Measurements from ENCODE around the gene MYO1G. TPM values are rescaled to one million over a fixed set of nuclear protein-coding genes. Genes with fewer than 3 reads are reported as not detected.
"Not testable (repeated sequence)": the region's sequence is repeated elsewhere in the genome, so short reads cannot be mapped to it uniquely, and the experiment has no call there.

The MYO1G gene
- polyA plus RNA-seq, 1 donor, result 0.77 TPM

GRCh38 chr7:44944821-44945220, 34.0 kb downstream of the MYO1G start:
- no peak for DNase-seq (ENCODE audit: low read depth)

- no peak for DNase-seq (ENCODE audit: low read depth)
Observed at GRCh38 chr7:44943631-44944030, 35.2 kb downstream of the MYO1G start.

GRCh38 chr7:44937426-44937825, 41.4 kb downstream of the MYO1G start:
- no peak for DNase-seq (ENCODE audit: low read depth)

- DNase-seq (ENCODE audit: low read depth), result no peak
Observed at GRCh38 chr7:44936322-44936721, 42.5 kb downstream of the MYO1G start.

- DNase-seq (ENCODE audit: low read depth), result no peak
Observed at GRCh38 chr7:44935583-44935982, 43.2 kb downstream of the MYO1G start.

GRCh38 chr7:44935016-44935415, 43.8 kb downstream of the MYO1G start:
- no peak for DNase-seq (ENCODE audit: low read depth)

- not testable (repeated sequence) for DNase-seq (ENCODE audit: low read depth)
Observed at GRCh38 chr7:44934510-44934909, 44.3 kb downstream of the MYO1G start.

GRCh38 chr7:44930921-44931320, 47.9 kb downstream of the MYO1G start:
- no peak for DNase-seq (ENCODE audit: low read depth)

GRCh38 chr7:44922351-44922694, 56.5 kb downstream of the MYO1G start:
- no peak for DNase-seq (ENCODE audit: low read depth)

GRCh38 chr7:44921607-44922350, 57.0 kb downstream of the MYO1G start:
- no peak for DNase-seq (ENCODE audit: low read depth)

- DNase-seq (ENCODE audit: low read depth), result no peak
Observed at GRCh38 chr7:44920119-44920518, 58.7 kb downstream of the MYO1G start.

GRCh38 chr7:44918029-44918428, 60.8 kb downstream of the MYO1G start:
- no peak for DNase-seq (ENCODE audit: low read depth)

GRCh38 chr7:44917465-44917864, 61.4 kb downstream of the MYO1G start:
- no peak for DNase-seq (ENCODE audit: low read depth)

- no peak for DNase-seq (ENCODE audit: low read depth)
Observed at GRCh38 chr7:44914992-44915607, 63.7 kb downstream of the MYO1G start.

GRCh38 chr7:44912775-44913347, 66.0 kb downstream of the MYO1G start:
- no peak for DNase-seq (ENCODE audit: low read depth)

Other genes starting within 250 kb of the MYO1G start
- 37.4 TPM for gene ZMIZ2, start 230.2 kb downstream of the MYO1G start, polyA plus RNA-seq (ENCODE audit: insufficient read length)
- gene PPIA, start 182.3 kb downstream of the MYO1G start, polyA plus RNA-seq (ENCODE audit: insufficient read length), result 754 TPM
- gene H2AZ2, start 130.9 kb downstream of the MYO1G start, polyA plus RNA-seq (ENCODE audit: insufficient read length), result 116 TPM
- 33.9 TPM for gene PURB, start 93.5 kb downstream of the MYO1G start, polyA plus RNA-seq (ENCODE audit: insufficient read length)
- gene CCM2, start 21.2 kb upstream of the MYO1G start, polyA plus RNA-seq (ENCODE audit: insufficient read length), result 42.1 TPM
- 4.4 TPM for gene NACAD, start 110.0 kb upstream of the MYO1G start, polyA plus RNA-seq (ENCODE audit: insufficient read length)
- gene TBRG4, start 132.7 kb upstream of the MYO1G start, polyA plus RNA-seq (ENCODE audit: insufficient read length), result 41.2 TPM
- 3.4 TPM for gene RAMP3, start 178.8 kb upstream of the MYO1G start, polyA plus RNA-seq (ENCODE audit: insufficient read length)

Measured in forelimb muscle (tissue), 1 donor.